Activated CD8-positive, alpha-beta memory T cell treated with anti-CD3 and anti-CD28 coated beads for 1 hour (primary cell): Measurements from ENCODE around the gene SPATA18.
"Not testable (repeated sequence)": the region's sequence is repeated elsewhere in the genome, so short reads cannot be mapped to it uniquely, and the experiment has no call there.

ENCODE experiments used
- DNase-seq, 2 donors: peaks; one replicate each; pipeline ENCODE4 v3.0.0-alpha.2; 2020; ENCODE audit warnings: low read depth in 1 of 2; ENCODE audit errors: extremely low read depth in 1 of 2

SPATA18 gene

GRCh38 chr4:52051615-52052474 lies 741 bp downstream of the SPATA18 start:
- DNase-seq = no peak

GRCh38 chr4:52052475-52052780 lies 1.3 kb downstream of the SPATA18 start:
- DNase-seq = no peak

GRCh38 chr4:52054254-52054653 lies 3.1 kb downstream of the SPATA18 start:
- no peak for DNase-seq

- no peak for DNase-seq
Measured at GRCh38 chr4:52057196-52057595, 6.1 kb downstream of the SPATA18 start.

- no peak for DNase-seq
Measured at GRCh38 chr4:52058275-52058674, 7.2 kb downstream of the SPATA18 start.

- no peak for DNase-seq
Measured at GRCh38 chr4:52059372-52059771, 8.3 kb downstream of the SPATA18 start.

GRCh38 chr4:52069571-52069970 lies 18.5 kb downstream of the SPATA18 start:
- DNase-seq = no peak

- no peak for DNase-seq
Measured at GRCh38 chr4:52071791-52072546, 20.9 kb downstream of the SPATA18 start.

- no peak for DNase-seq
Measured at GRCh38 chr4:52076731-52077130, 25.6 kb downstream of the SPATA18 start.

- no peak for DNase-seq
Measured at GRCh38 chr4:52079659-52080058, 28.6 kb downstream of the SPATA18 start.

- no peak for DNase-seq
Measured at GRCh38 chr4:52081216-52081615, 30.1 kb downstream of the SPATA18 start.

- DNase-seq = not testable (repeated sequence)
Measured at GRCh38 chr4:52086425-52086824, 35.3 kb downstream of the SPATA18 start.

GRCh38 chr4:52091801-52092200 lies 40.7 kb downstream of the SPATA18 start:
- no peak for DNase-seq

GRCh38 chr4:52093466-52093865 lies 42.4 kb downstream of the SPATA18 start:
- no peak for DNase-seq

GRCh38 chr4:52094376-52095145 lies 43.5 kb downstream of the SPATA18 start:
- no peak for DNase-seq

- no peak for DNase-seq
Measured at GRCh38 chr4:52095374-52095773, 44.3 kb downstream of the SPATA18 start.

GRCh38 chr4:52096048-52096447 lies 44.9 kb downstream of the SPATA18 start:
- DNase-seq = no peak

- DNase-seq = no peak
Measured at GRCh38 chr4:52098618-52099017, 47.5 kb downstream of the SPATA18 start.

- no peak for DNase-seq
Measured at GRCh38 chr4:52099860-52100461, 48.9 kb downstream of the SPATA18 start.

GRCh38 chr4:52102587-52102986 lies 51.5 kb downstream of the SPATA18 start:
- no peak for DNase-seq

- no peak for DNase-seq
Measured at GRCh38 chr4:52103319-52103718, 52.2 kb downstream of the SPATA18 start.
